IMR-90 (cell line): ENCODE results near the gene ZNF608. TPM values are rescaled to one million over a fixed set of nuclear protein-coding genes. Genes with fewer than 3 reads are reported as not detected.

ENCODE experiments used
- ATAC-seq: fragments of 200-7000 bp; cut with Tn5 transposase; 2 replicates; pipeline ENCODE4 v1.9.1; 2020; ENCODE audit warnings: low read depth, mild to moderate bottlenecking, moderate library complexity
- BruUV-seq: library from RNA; stranded (reverse); fragments of 400-500 nt; replicated peaks from 2 replicates; lab custom pipeline; 2021; lab: Mats Ljungman, UMichigan
- CTCF ChIA-PET: fragments of 300-600 bp; formaldehyde crosslinking; extraction: SDS; loops from one replicate; lab custom pipeline; 2021; ENCODE audit warnings: antibody characterized with exemption; lab: Yijun Ruan, JAX
- POLR2A ChIA-PET: fragments of 300-600 bp; sonication (Branson Sonifier 250); formaldehyde crosslinking; loops from one replicate; lab custom pipeline; 2022; ENCODE audit warnings: antibody characterized with exemption; ENCODE audit not compliant: unreplicated experiment; lab: Charles Lee
- DNase-seq: peaks from one replicate; pipeline ENCODE4 v3.0.0; 2013
- H2AFZ ChIP-seq: replicated peaks from 2 replicates; pipeline ENCODE3; 2013; ENCODE audit warnings: low read length, mild to moderate bottlenecking; ENCODE audit not compliant: poor library complexity
- H2AK5ac ChIP-seq: 2 replicates; pipeline ENCODE4 v1.6.1; 2013; ENCODE audit warnings: low read depth, low read length, inconsistent platforms
- H2AK9ac ChIP-seq: replicated peaks from 2 replicates; pipeline ENCODE3; 2013; ENCODE audit warnings: mild to moderate bottlenecking, low read depth, low read length, moderate library complexity; ENCODE audit not compliant: poor library complexity
- H2BK120ac ChIP-seq: 2 replicates; pipeline ENCODE4 v1.6.1; 2013; ENCODE audit warnings: low read depth, low read length, inconsistent platforms
- H2BK15ac ChIP-seq: 3 replicates; pipeline ENCODE4 v1.6.1; 2013; ENCODE audit warnings: low read depth, low read length, inconsistent platforms
- H2BK20ac ChIP-seq: 2 replicates; pipeline ENCODE4 v1.6.1; 2013; ENCODE audit warnings: low read depth, mild to moderate bottlenecking, inconsistent platforms, low read length, moderate library complexity
- H2BK5ac ChIP-seq: 2 replicates; pipeline ENCODE4 v1.6.1; 2013; ENCODE audit warnings: mild to moderate bottlenecking, low read depth, low read length, inconsistent platforms; ENCODE audit not compliant: poor library complexity, severe bottlenecking
- H3K14ac ChIP-seq: replicated peaks from 2 replicates; pipeline ENCODE4 v1.6.1; 2013; ENCODE audit warnings: low read depth, low read length, inconsistent platforms
- H3K18ac ChIP-seq: 2 replicates; pipeline ENCODE4 v1.6.1; 2013; ENCODE audit warnings: low read depth, low read length, control low read depth
- H3K23ac ChIP-seq: 2 replicates; pipeline ENCODE4 v1.6.1; 2013; ENCODE audit warnings: low read depth, low read length, inconsistent platforms
- H3K27ac ChIP-seq: 2 replicates; pipeline ENCODE4 v1.5.1; 2013; ENCODE audit warnings: mild to moderate bottlenecking, control low read depth, low read length; ENCODE audit not compliant: insufficient read depth
- H3K27me3 ChIP-seq: 2 replicates; pipeline ENCODE4 v1.6.1; 2013; ENCODE audit warnings: low read length; ENCODE audit not compliant: control insufficient read depth, insufficient read depth
- H3K36me3 ChIP-seq: 2 replicates; pipeline ENCODE4 v1.6.1; 2013; ENCODE audit warnings: low read length, mixed read lengths; ENCODE audit not compliant: control insufficient read depth, insufficient read depth
- H3K4ac ChIP-seq: 2 replicates; pipeline ENCODE4 v1.6.1; 2013; ENCODE audit warnings: low read depth, low read length, inconsistent platforms
- H3K4me1 ChIP-seq: 2 replicates; pipeline ENCODE4 v1.6.1; 2013; ENCODE audit warnings: low read length, mixed read lengths; ENCODE audit not compliant: control insufficient read depth, insufficient read depth
- H3K4me2 ChIP-seq: 2 replicates; pipeline ENCODE4 v1.6.1; 2013; ENCODE audit warnings: low read depth, mild to moderate bottlenecking, control low read depth, low read length, moderate library complexity
- H3K4me3 ChIP-seq: 2 replicates; pipeline ENCODE4 v1.5.1; 2013; ENCODE audit warnings: low read depth, mild to moderate bottlenecking, control low read depth, low read length, moderate library complexity; ENCODE audit not compliant: insufficient read depth
- H3K56ac ChIP-seq: 2 replicates; pipeline ENCODE4 v1.6.1; 2013; ENCODE audit warnings: low read length, inconsistent platforms; ENCODE audit not compliant: insufficient read depth; ENCODE audit errors: extremely low read depth
- H3K79me1 ChIP-seq, 2 experiments: 2 replicates each; pipeline ENCODE4 v1.6.1; 2013; ENCODE audit warnings: low read length in 2 of 2, inconsistent platforms in 1 of 2, low read depth in 1 of 2
- H3K9ac ChIP-seq: 2 replicates; pipeline ENCODE4 v1.6.1; 2013; ENCODE audit warnings: low read depth, low read length, control low read depth
- H3K9me1 ChIP-seq: 2 replicates; pipeline ENCODE4 v1.6.1; 2013; ENCODE audit warnings: low read length, inconsistent platforms; ENCODE audit not compliant: insufficient read depth
- H3K9me3 ChIP-seq: 2 replicates; pipeline ENCODE4 v1.6.1; 2013; ENCODE audit warnings: low read length; ENCODE audit not compliant: control insufficient read depth, insufficient read depth
- H4K20me1 ChIP-seq: 2 replicates; pipeline ENCODE4 v1.6.1; 2013; ENCODE audit warnings: low read length, inconsistent platforms; ENCODE audit not compliant: insufficient read depth
- H4K5ac ChIP-seq: 2 replicates; pipeline ENCODE4 v1.6.1; 2013; ENCODE audit warnings: mild to moderate bottlenecking, low read depth, low read length, control low read depth
- H4K8ac ChIP-seq, 2 experiments: 2 replicates each; pipeline ENCODE4 v1.6.1; 2013; ENCODE audit warnings: low read depth in 2 of 2, low read length in 2 of 2, control low read depth in 1 of 2, inconsistent platforms in 1 of 2
- H4K91ac ChIP-seq: 2 replicates; pipeline ENCODE4 v1.6.1; 2013; ENCODE audit warnings: low read depth, low read length, inconsistent platforms; ENCODE audit not compliant: insufficient read depth
- BHLHE40 ChIP-seq: fragments of 150-350 bp; IDR thresholded peaks from 2 replicates; pipeline ENCODE4 v1.6.1; 2016; ENCODE audit warnings: mild to moderate bottlenecking, low read depth, low read length
- CTCF ChIP-seq: conservative IDR thresholded peaks from 2 replicates; pipeline ENCODE4 v1.5.1; 2012; ENCODE audit warnings: mild to moderate bottlenecking, low read depth, low read length, improper control_type of control experiment
- FOS ChIP-seq: fragments of 150-350 bp; IDR thresholded peaks from 2 replicates; pipeline ENCODE4 v1.6.1; 2016; ENCODE audit warnings: low read depth, low read length
- MAFK ChIP-seq: IDR thresholded peaks from 2 replicates; pipeline ENCODE4 v1.6.1; 2012; ENCODE audit warnings: low read depth, low read length, improper control_type of control experiment
- MAZ ChIP-seq: IDR thresholded peaks from 2 replicates; pipeline ENCODE4 v1.6.1; 2012; ENCODE audit warnings: low read depth, mild to moderate bottlenecking, low read length, improper control_type of control experiment, moderate library complexity, borderline replicate concordance
- MXI1 ChIP-seq: IDR thresholded peaks from 2 replicates; pipeline ENCODE4 v1.6.1; 2012; ENCODE audit warnings: low read depth, mild to moderate bottlenecking, low read length, moderate library complexity, borderline replicate concordance
- NFE2L2 ChIP-seq: fragments of 150-350 bp; IDR thresholded peaks from 2 replicates; pipeline ENCODE4 v1.6.1; 2016; ENCODE audit warnings: low read depth, mild to moderate bottlenecking, low read length
- POLR2A ChIP-seq: IDR thresholded peaks from 2 replicates; pipeline ENCODE4 v1.6.1; 2012; ENCODE audit warnings: mild to moderate bottlenecking, low read depth, low read length
- RCOR1 ChIP-seq: IDR thresholded peaks from 2 replicates; pipeline ENCODE4 v1.6.1; 2012; ENCODE audit warnings: mild to moderate bottlenecking, low read length, improper control_type of control experiment; ENCODE audit not compliant: insufficient replicate concordance
- USF2 ChIP-seq: fragments of 150-350 bp; IDR thresholded peaks from 2 replicates; pipeline ENCODE4 v1.6.1; 2017; ENCODE audit warnings: mild to moderate bottlenecking, antibody characterized with exemption, low read length, low read depth
- WGBS, 2 experiments: methylation state at CpG; one replicate each; pipeline versions ENCODE4 v1.1.5 to v1.1.7; 2013; ENCODE audit warnings: missing lambda C conversion rate in 2 of 2; ENCODE audit not compliant: insufficient read length in 1 of 2; ENCODE audit errors: extremely low coverage in 2 of 2; 5-methylcytosine and 5-hydroxymethylcytosine counted together
- dilution Hi-C: fragments of 300-500 bp; cut with HindIII; formaldehyde crosslinking; loops from one replicate; pipeline ENCODE4 v1.14.3; 2018; ENCODE audit warnings: low sequenced_read_pairs; ENCODE audit not compliant: unreplicated experiment
- in situ Hi-C: fragments of 300-500 bp; cut with MboI; formaldehyde crosslinking; loops from 3 replicates; pipeline ENCODE4 v1.14.3; 2019; ENCODE audit warnings: low sequenced_read_pairs, inconsistent platforms, mixed read lengths
- intact Hi-C: fragments of 100-400 bp; cut with micrococcal nuclease; formaldehyde crosslinking; loops from 2 replicates; pipeline ENCODE4 v1.10.0; 2022
- polyA plus RNA-seq, 3 experiments: library from polyadenylated mRNA; depleted of rRNA; stranded (reverse); fragments of >200 nt; gene quantifications; 2 replicates each; pipeline ENCODE4 v1.2.3, GENCODE V29; 2012; ENCODE audit warnings: low replicate concordance in 1 of 3
- total RNA-seq: library from RNA; depleted of rRNA; stranded (reverse); fragments of >200 nt; gene quantifications from 2 replicates; pipeline ENCODE4 v1.2.3, GENCODE V29; 2012

Gene ZNF608
- total and polyA plus RNA-seq, 2 of the 4 experiments (the other 2 are of a cell fraction): 9.8 to 15.1 TPM

- intact Hi-C loops: loop anchor here (5.0 to 10.0 kb wide), 6 partner anchors 225 to 803 kb away; no protein-coding TSS in a partner anchor
- no peak overlapping the region for H2AFZ ChIP-seq
- BruUV-seq: no TSS peak
Measured at GRCh38 chr5:124740071-124740470, 6.4 kb downstream of the ZNF608 start.

More at GRCh38 chr5:124740071-124740470, 6.4 kb downstream of the ZNF608 start:
- H2AK5ac ChIP-seq: no peak overlapping the region
- H4K20me1 ChIP-seq: peaks cover 6% of the 10 kb centered on the region; the same call in 1 of the 2 replicates
- no peak overlapping the region for H3K23ac ChIP-seq
- H3K36me3 ChIP-seq: peaks cover 2% of the 10 kb centered on the region; the same call in 1 of the 2 replicates
- H2BK20ac ChIP-seq: no peak overlapping the region
- H3K4ac ChIP-seq: no peak overlapping the region
- no peaks in the 10 kb centered on the region for H3K9me1 ChIP-seq
- no peak overlapping the region for H3K4me3 ChIP-seq
- H2BK120ac ChIP-seq: no peak overlapping the region
- H3K4me2 ChIP-seq: no peak overlapping the region
- no peak overlapping the region for H3K9ac ChIP-seq
- POLR2A ChIA-PET: no interaction called here
- H3K27me3 ChIP-seq: no peaks in the 10 kb centered on the region
- CTCF ChIA-PET: no interaction called here
- no CpG with 5 or more reads among the region's 4 CpGs for whole genome bisulfite sequencing, 2 experiments
- TF ChIP-seq RCOR1 (no peak), CTCF (no peak), MAZ (no peak), FOS (no peak), USF2 (no peak), POLR2A (no peak), MAFK (no peak), NFE2L2 (no peak), MXI1 (no peak), BHLHE40 (no peak)
- no peaks in the 10 kb centered on the region for H3K9me3 ChIP-seq
- no peak overlapping the region for H3K27ac ChIP-seq
- H4K91ac ChIP-seq: no peak overlapping the region
- in situ Hi-C loops: loop anchor here (10.0 kb wide), 3 partner anchors 285 to 745 kb away; no protein-coding TSS in a partner anchor
- no peak overlapping the region for H3K14ac ChIP-seq
- ATAC-seq: no peak
- H2AK9ac ChIP-seq: no peak overlapping the region
- H4K5ac ChIP-seq: no peak overlapping the region
- peaks cover 7% of the 10 kb centered on the region for H3K4me1 ChIP-seq
- H4K8ac ChIP-seq: no peak overlapping the region
- DNase-seq: no peak
- dilution Hi-C loops: no loop called here
- H3K56ac ChIP-seq: no peak overlapping the region
- H3K79me1 ChIP-seq: peaks cover 16 to 53% of the 10 kb centered on the region in 2 experiments; a peak in 3 of 4 replicates
- H2BK15ac ChIP-seq: no peak overlapping the region
- H3K18ac ChIP-seq: no peak overlapping the region
- H2BK5ac ChIP-seq: no peak overlapping the region
